ENCODE results near the gene NF1.

The NF1 gene

GRCh38 chr17:31294820-31295488 lies 200.2 kb downstream of the NF1 start:
- H3K4me3 ChIP-seq (ENCODE audit: low read depth, low read length, poor library complexity, severe bottlenecking): no peak overlapping the region
- no peaks in the 10 kb centered on the region for H3K9me2 ChIP-seq (ENCODE audit: low read depth, low read length)
- TF ChIP-seq, protein P1, sequence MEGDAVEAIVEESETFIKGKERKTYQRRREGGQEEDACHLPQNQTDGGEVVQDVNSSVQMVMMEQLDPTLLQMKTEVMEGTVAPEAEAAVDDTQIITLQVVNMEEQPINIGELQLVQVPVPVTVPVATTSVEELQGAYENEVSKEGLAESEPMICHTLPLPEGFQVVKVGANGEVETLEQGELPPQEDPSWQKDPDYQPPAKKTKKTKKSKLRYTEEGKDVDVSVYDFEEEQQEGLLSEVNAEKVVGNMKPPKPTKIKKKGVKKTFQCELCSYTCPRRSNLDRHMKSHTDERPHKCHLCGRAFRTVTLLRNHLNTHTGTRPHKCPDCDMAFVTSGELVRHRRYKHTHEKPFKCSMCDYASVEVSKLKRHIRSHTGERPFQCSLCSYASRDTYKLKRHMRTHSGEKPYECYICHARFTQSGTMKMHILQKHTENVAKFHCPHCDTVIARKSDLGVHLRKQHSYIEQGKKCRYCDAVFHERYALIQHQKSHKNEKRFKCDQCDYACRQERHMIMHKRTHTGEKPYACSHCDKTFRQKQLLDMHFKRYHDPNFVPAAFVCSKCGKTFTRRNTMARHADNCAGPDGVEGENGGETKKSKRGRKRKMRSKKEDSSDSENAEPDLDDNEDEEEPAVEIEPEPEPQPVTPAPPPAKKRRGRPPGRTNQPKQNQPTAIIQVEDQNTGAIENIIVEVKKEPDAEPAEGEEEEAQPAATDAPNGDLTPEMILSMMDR (IDR thresholded peaks at IDR 0.05; ENCODE audit: low read length): no peak
- H2AFZ ChIP-seq (ENCODE audit: low read length): no peak overlapping the region
- H3K4me2 ChIP-seq (ENCODE audit: low read length): no peak overlapping the region
- H3F3A ChIP-seq (ENCODE audit: insufficient read depth, low read length): no peaks in the 10 kb centered on the region
- H4K20me1 ChIP-seq (ENCODE audit: insufficient read depth, low read length): no peaks in the 10 kb centered on the region
- no peaks in the 10 kb centered on the region for H3K27me3 ChIP-seq (ENCODE audit: insufficient read depth, low read length)
- H3K9me3 ChIP-seq (ENCODE audit: low read length): no peaks in the 10 kb centered on the region
- H3K4me1 ChIP-seq (ENCODE audit: insufficient read depth, low read length, severe bottlenecking): peaks cover 5% of the 10 kb centered on the region
- no peak overlapping the region for H3K27ac ChIP-seq (ENCODE audit: low read depth, low read length, poor library complexity, severe bottlenecking)
- no peaks in the 10 kb centered on the region for H3K79me2 ChIP-seq (ENCODE audit: insufficient read depth, low read length)
- H3K9ac ChIP-seq (ENCODE audit: low read length): no peak overlapping the region
- H3K36me3 ChIP-seq (ENCODE audit: insufficient read depth, low read length): no peaks in the 10 kb centered on the region

DNA sequence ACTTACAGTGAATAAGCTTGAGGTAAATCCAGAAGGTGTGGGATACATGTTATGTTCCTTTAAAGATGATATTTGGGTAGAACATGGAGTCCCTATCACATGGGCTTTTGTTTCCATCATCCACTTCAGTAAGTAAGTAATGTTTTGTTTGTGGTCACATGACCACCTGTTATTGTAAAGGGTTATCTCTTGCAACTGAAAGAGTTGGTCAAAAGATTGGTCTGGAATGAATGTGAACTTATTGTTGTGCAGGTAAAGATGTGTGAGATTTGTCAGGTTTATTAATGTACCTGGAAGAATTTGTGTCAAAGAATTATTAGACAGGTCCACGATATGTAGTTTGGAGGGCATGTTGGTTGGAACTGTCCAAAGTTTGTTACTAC lies 200.7 kb downstream of the NF1 start:
- Histone ChIP-seq H3K79me2 (ENCODE audit: insufficient read depth, low read length) (no peaks in the 10 kb centered on the region), H3K4me1 (ENCODE audit: insufficient read depth, low read length, severe bottlenecking) (no peaks in the 10 kb centered on the region), H3K9ac (ENCODE audit: low read length) (no peak overlapping the region), H3K27ac (ENCODE audit: low read depth, low read length, poor library complexity, severe bottlenecking) (no peak overlapping the region), H3K9me2 (ENCODE audit: low read depth, low read length) (no peaks in the 10 kb centered on the region), H3K27me3 (ENCODE audit: insufficient read depth, low read length) (no peaks in the 10 kb centered on the region), H3F3A (ENCODE audit: insufficient read depth, low read length) (0 out of 2 replicates have a peak, but pooled peaks cover 1% of the 10 kb centered on the region), H3K9me3 (ENCODE audit: low read length) (no peaks in the 10 kb centered on the region), H2AFZ (ENCODE audit: low read length) (no peak overlapping the region), H3K4me2 (ENCODE audit: low read length) (no peak overlapping the region), H3K4me3 (ENCODE audit: low read depth, low read length, poor library complexity, severe bottlenecking) (no peak overlapping the region), H4K20me1 (ENCODE audit: insufficient read depth, low read length) (no peaks in the 10 kb centered on the region), H3K36me3 (ENCODE audit: insufficient read depth, low read length) (no peaks in the 10 kb centered on the region)
- TF ChIP-seq, protein P1 (IDR thresholded peaks at IDR 0.05; ENCODE audit: low read length): no peak
- no peak for TF ChIP-seq EZH2 (IDR thresholded peaks at IDR 0.05; ENCODE audit: borderline replicate concordance, low read length)

DNA sequence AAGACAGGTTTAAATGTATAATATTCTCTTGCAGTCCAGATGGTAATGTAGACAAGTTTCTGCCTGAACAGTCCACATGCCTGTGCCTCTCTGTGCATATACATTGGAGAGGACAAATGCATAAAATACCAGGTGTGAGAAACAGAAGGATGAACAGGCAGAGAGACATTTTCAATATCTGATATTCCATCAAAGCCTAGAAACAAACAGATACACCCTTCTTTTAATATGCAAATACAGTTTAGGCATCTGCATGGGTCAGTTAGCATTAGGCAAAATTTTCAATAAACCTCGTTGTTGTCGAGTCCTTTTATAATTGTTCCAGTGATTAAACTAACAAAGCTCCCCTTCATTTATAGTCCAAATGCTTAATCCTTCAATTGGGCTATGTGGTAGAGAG lies 201.4 kb downstream of the NF1 start:
- Histone ChIP-seq H4K20me1 (ENCODE audit: insufficient read depth, low read length) (no peaks in the 10 kb centered on the region), H3K4me2 (ENCODE audit: low read length) (no peak overlapping the region), H3K9me2 (ENCODE audit: low read depth, low read length) (no peaks in the 10 kb centered on the region), H3K27me3 (ENCODE audit: insufficient read depth, low read length) (no peaks in the 10 kb centered on the region), H3K4me1 (ENCODE audit: insufficient read depth, low read length, severe bottlenecking) (no peaks in the 10 kb centered on the region), H3K36me3 (ENCODE audit: insufficient read depth, low read length) (no peaks in the 10 kb centered on the region), H3K9ac (ENCODE audit: low read length) (no peak overlapping the region), H3K79me2 (ENCODE audit: insufficient read depth, low read length) (no peaks in the 10 kb centered on the region), H2AFZ (ENCODE audit: low read length) (no peak overlapping the region), H3F3A (ENCODE audit: insufficient read depth, low read length) (0 out of 2 replicates have a peak, but pooled peaks cover 2% of the 10 kb centered on the region), H3K4me3 (ENCODE audit: low read depth, low read length, poor library complexity, severe bottlenecking) (no peak overlapping the region), H3K9me3 (ENCODE audit: low read length) (no peaks in the 10 kb centered on the region), H3K27ac (ENCODE audit: low read depth, low read length, poor library complexity, severe bottlenecking) (no peak overlapping the region)
- TF ChIP-seq EZH2 (IDR thresholded peaks at IDR 0.05; ENCODE audit: borderline replicate concordance, low read length): no peak
- TF ChIP-seq, protein P1 (IDR thresholded peaks at IDR 0.05; ENCODE audit: low read length): no peak
